ENCODE data around the gene MED27. TPM values are rescaled to one million over a fixed set of nuclear protein-coding genes. Genes with fewer than 3 reads are reported as not detected.

Gene MED27
- total RNA-seq, 1 donor from 2014 or later, result 41.0 TPM

DNA sequence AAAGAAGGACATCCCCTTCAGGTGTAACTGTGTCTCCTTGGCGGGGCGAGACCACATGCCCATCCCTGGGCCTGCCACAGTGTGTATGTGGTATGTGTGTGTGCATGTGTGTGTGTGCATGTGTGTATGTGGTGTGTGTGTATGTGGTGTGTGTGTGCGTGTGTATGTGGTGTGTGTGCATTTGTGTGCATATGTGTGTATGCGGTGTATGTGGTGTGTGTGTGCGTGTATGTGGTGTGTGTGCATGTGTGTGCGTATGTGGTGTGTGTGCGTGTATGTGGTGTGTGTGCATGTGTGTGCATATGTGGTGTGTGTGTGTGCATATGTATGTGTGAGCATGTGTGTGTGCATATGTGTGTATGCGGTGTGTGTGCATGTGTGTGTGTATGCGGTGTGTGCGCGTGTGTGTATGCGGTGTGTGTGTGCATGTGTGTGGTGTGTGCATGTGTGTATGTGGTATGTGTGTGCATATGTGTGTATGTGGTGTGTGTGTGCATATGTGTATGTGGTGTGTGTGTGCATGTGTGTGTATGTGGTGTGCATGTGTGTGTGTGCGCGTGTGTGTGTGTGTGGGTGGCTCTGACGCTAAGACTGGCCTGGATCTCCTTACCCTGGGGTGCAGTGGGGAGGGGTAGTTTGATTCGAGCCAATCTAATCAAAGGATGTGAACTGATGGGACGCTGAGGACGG lies 231.9 kb downstream of the MED27 start:
- H3K27ac Mint-ChIP-seq, result no peak overlapping the region
- no peak for DNase-seq (ENCODE audit: low spot score)
- no peaks in the 10 kb centered on the region for H3K9me3 Mint-ChIP-seq
- peaks cover 16% of the 10 kb centered on the region for H3K4me1 Mint-ChIP-seq (ENCODE audit: low read depth)
- intact Hi-C loops (cut with micrococcal nuclease), result no loop called here
- H3K27me3 Mint-ChIP-seq (ENCODE audit: insufficient read depth), result peaks cover 3% of the 10 kb centered on the region
- no peak overlapping the region for H3K4me3 Mint-ChIP-seq
- H3K36me3 Mint-ChIP-seq (ENCODE audit: low read depth), result no peaks in the 10 kb centered on the region

DNA sequence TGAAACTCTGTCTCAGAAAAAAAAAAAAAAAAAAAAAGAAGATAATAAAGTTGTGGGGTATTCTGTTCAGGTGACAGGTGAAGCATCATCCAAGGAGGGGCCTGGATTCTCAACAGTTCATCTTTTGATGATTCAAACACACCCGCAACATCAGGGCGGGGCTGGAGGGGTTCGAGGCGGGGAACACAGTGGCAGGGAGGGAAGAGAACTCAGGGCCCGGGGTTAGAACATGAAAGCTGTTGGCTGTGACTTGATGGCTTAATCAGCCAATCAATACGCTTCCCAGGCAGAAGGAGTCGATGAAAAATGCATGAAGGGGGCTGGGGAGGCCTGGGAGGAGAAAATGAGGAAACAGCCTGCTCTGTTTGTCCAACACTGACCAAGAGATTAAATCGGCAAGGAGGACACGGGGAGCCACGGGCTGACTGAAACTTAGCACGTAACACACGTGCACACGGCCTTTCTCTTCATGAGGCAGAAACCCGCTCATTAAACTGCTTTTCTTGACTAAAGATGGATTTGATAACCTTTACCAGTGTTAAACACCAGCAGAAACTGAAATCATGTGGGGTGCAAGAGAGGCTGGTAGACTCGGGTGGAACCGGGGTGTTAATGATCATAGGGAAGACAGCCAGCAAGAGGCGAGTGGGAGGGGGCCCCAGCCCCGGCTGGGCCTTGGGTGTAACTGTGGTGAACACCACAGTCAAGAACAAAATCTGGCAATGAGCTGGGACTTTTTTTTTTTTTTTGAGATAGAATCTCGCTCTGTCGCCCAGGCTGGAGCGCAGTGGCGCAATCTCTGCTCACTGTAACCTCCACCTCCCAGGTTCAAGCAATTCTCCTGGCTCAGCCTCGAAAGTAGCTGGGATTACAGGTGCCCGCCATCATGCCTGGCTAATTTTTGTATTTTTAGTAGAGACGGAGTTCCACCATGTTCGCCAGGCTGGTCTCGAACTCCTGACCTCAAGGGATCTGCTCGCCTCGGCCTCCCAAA lies 234.1 kb downstream of the MED27 start:
- H3K27ac Mint-ChIP-seq, result peak overlapping the region; percentile 77
- H3K36me3 Mint-ChIP-seq (ENCODE audit: low read depth), result no peaks in the 10 kb centered on the region
- DNase-seq (ENCODE audit: low spot score), result no peak
- no peaks in the 10 kb centered on the region for H3K9me3 Mint-ChIP-seq
- peak overlapping the region; percentile 2 for H3K4me3 Mint-ChIP-seq
- peaks cover 12% of the 10 kb centered on the region for H3K4me1 Mint-ChIP-seq (ENCODE audit: low read depth)
- intact Hi-C loops (cut with micrococcal nuclease), result no loop called here
- peaks cover 3% of the 10 kb centered on the region for H3K27me3 Mint-ChIP-seq (ENCODE audit: insufficient read depth)

DNA sequence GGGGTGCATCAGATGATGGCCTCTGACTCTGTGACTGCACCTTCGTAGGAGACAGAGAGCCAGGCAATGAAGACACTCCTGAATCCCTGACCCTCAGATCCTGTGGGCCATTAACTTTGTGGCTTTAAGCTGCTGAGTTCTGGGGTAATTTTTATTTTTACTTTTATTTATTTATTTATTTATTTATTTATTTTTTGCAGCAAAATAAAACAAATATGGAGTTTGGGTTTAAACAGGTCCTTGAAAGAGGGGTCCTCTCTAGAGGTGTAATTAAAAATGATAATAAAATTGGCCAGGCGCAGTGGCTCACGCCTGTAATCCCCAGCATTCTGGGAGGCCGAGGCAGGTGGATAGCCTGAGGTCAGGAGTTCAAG lies 234.9 kb downstream of the MED27 start:
- H3K9me3 Mint-ChIP-seq, result no peaks in the 10 kb centered on the region
- H3K4me1 Mint-ChIP-seq (ENCODE audit: low read depth), result peaks cover 21% of the 10 kb centered on the region
- no peaks in the 10 kb centered on the region for H3K36me3 Mint-ChIP-seq (ENCODE audit: low read depth)
- no peak overlapping the region for H3K27ac Mint-ChIP-seq
- DNase-seq (ENCODE audit: low spot score), result no peak
- H3K27me3 Mint-ChIP-seq (ENCODE audit: insufficient read depth), result peaks cover 3% of the 10 kb centered on the region
- no peak overlapping the region for H3K4me3 Mint-ChIP-seq
- intact Hi-C loops (cut with micrococcal nuclease), result no loop called here

DNA sequence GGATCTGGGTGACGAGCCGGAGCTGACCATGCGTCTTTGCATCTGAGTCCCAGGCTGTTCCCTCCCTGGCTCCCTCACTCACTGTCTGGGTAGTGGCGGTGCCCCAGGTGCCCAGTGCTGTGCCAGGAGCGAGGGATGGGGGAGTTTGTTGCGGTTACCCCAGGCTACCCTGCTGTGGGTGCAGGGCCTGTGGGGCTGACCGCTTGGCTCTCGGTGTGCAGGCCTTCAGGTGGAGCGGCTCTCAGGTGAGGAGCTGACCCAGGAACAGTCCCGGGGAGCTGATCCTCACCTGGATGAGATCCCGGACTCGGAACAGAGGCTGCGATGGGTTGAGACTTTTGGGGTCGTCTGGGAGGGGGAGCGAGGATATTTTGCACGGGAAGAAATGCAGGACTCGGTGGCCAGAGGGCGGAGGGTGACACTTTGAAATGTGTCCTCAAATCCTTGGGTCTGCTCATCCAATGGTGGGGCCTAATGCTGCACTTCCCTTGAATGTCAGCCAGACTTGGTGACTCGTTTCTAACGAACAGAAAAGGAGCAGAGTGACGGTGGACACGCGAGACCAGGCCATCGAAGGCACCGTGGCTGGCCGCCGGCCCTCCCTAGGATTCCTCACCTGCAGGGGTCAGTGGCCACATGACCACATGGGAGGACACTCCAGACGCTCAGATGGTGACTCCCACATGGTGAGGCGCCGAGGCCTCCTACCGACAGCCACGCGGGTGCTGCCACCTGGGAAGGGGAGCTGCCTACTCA lies 235.5 kb downstream of the MED27 start:
- Mint-ChIP-seq H3K9me3 (no peaks in the 10 kb centered on the region), H3K27ac (no peak overlapping the region), H3K36me3 (ENCODE audit: low read depth) (peaks cover 2% of the 10 kb centered on the region), H3K4me1 (ENCODE audit: low read depth) (peaks cover 27% of the 10 kb centered on the region), H3K27me3 (ENCODE audit: insufficient read depth) (peaks cover 3% of the 10 kb centered on the region), H3K4me3 (no peak overlapping the region)
- DNase-seq (ENCODE audit: low spot score), result no peak
- intact Hi-C loops (cut with micrococcal nuclease), result no loop called here

DNA sequence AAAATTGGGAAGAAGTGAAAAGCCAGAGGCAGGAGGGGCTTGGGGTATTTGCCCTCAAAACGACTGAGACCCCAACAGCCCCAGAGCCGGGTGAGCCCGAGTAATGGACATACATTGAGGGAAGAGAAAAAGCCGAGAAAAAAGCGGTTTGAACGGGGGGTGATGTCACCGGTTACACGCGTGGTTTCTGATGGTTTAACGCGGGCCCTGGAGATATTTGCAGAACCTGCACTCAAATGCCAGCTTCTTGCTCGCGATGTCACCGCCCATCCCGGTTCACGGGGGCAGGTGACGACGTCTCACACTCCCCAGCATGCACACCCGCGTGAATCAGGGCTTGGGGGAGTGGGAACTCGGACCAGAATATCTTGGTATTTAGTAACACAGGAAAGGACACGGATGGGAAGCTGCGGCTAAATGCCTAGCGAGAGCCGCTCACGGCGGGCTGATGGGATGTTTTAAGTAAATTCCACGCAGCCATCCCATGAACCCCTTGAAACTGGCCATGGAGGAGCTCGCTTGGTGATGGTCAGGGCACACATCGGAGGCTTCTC lies 237.8 kb downstream of the MED27 start:
- Mint-ChIP-seq H3K9me3 (no peaks in the 10 kb centered on the region), H3K4me3 (no peak overlapping the region), H3K27me3 (ENCODE audit: insufficient read depth) (peaks cover 3% of the 10 kb centered on the region), H3K36me3 (ENCODE audit: low read depth) (peaks cover 2% of the 10 kb centered on the region), H3K27ac (no peak overlapping the region), H3K4me1 (ENCODE audit: low read depth) (peaks cover 32% of the 10 kb centered on the region)
- no peak for DNase-seq (ENCODE audit: low spot score)
- intact Hi-C loops (cut with micrococcal nuclease), result no loop called here

DNA sequence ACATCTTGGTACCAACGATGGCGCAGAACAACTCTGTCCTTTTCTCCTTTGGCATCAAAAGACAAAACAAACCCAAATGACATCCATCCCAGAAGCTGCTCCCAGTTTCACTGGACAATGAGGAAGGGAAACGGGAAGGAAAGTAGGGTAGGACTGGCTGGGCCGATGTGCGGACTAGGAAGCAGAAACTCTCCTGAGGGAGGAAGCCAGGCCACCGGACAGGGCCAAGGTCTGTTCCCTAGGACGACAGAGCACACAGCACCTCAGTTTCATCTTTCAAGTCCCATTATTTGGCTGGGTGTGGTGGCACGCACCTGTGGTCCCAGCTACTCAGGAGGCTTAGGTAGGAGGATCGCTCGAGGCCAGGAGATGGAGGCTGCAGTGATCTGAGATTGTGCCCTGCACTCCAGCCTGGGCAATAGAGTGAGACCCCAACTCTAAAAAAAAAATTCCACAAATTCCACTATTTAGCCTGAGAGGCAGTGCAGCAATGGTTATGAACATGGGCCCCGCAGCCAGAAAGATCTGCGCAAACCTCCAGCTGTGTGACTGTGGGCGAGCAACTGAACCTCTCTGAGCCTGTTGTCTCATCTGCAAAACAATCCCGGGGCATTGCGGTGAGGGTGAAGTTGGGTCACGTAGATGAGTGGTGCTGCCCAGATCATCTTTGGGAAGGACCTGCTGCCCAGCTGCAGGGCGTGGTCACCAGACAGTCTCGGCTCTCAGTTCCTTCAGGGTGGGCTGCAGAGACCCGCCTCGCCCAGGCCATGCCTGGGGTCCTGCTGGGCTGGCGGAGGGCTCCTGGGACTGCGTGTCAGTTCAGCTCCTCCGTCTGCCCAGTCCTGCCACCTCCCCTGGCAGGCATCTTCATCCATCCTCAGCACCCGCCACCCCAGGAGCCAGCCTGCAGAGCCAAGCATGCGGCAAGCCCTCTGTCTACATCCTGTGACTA lies 238.6 kb downstream of the MED27 start:
- Mint-ChIP-seq H3K27me3 (ENCODE audit: insufficient read depth) (peaks cover 3% of the 10 kb centered on the region), H3K27ac (peak overlapping the region; percentile 99), H3K36me3 (ENCODE audit: low read depth) (peaks cover 2% of the 10 kb centered on the region), H3K9me3 (no peaks in the 10 kb centered on the region), H3K4me3 (no peak overlapping the region), H3K4me1 (ENCODE audit: low read depth) (peaks cover 32% of the 10 kb centered on the region)
- intact Hi-C loops (cut with micrococcal nuclease), result no loop called here
- DNase-seq (ENCODE audit: low spot score), result no peak

DNA sequence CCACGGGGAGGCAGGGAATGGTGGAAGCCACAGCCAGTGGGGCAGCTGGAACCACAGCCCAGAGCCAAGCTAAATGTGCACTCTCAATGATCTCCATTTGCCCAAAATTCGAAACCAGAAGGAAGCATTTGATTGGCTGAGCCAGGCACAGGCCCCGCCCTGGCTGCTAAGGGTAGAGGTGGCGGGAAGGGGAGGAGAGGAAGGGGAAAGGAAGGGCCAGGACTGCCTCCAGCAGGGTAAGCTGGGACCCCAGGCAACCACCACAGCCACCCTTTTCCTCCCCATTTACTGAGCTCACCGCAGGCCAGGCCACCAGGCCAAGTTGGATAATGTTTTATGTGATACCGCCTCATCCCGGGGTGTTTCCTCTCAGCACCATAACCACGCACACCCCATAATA lies 239.4 kb downstream of the MED27 start:
- Mint-ChIP-seq H3K4me3 (peak overlapping the region; percentile 55), H3K4me1 (ENCODE audit: low read depth) (peaks cover 27% of the 10 kb centered on the region), H3K27ac (peak overlapping the region; percentile 99), H3K36me3 (ENCODE audit: low read depth) (peaks cover 2% of the 10 kb centered on the region), H3K9me3 (no peaks in the 10 kb centered on the region), H3K27me3 (ENCODE audit: insufficient read depth) (no peaks in the 10 kb centered on the region)
- intact Hi-C loops (cut with micrococcal nuclease), result no loop called here
- peak; percentile 10 for DNase-seq (ENCODE audit: low spot score)

DNA sequence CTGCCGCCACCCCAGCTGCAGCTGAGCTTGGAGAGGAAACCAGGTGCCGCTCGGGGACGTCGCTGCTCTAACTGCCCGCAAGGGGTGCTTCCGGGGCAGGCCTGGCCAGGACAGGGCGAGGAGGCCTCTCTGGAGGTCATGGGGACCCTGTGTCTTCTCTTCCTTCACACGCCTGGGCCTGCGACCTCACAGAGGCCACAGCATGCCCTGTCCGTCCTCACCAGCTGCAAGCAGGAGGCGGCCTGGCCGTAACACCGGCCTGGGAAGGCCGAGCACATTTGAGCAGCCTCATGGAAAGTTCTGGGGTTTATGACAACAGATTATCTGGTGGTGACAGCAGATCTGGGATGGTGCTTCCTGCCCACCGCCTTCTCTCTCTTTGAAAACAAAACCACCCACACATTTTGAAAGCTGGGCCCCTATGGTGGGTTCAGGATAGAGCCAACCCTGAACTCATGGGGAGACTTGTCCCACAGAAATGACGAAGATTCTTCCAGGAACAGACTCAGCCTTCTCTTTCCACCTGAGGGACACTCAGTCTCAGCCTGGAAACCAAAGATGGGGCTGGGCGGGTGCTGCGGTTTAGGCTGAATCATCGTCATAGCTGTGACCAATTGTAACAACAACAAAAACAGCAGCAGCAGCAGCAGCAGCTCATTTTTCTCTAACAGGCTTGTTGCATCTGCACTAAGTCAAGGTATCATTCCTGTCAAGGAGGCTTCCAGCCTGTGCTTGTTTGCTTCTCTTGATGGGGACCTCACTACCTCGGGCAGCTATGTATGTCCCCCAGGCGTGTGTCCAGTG lies 240.2 kb downstream of the MED27 start:
- peaks cover 2% of the 10 kb centered on the region for H3K36me3 Mint-ChIP-seq (ENCODE audit: low read depth)

DNA sequence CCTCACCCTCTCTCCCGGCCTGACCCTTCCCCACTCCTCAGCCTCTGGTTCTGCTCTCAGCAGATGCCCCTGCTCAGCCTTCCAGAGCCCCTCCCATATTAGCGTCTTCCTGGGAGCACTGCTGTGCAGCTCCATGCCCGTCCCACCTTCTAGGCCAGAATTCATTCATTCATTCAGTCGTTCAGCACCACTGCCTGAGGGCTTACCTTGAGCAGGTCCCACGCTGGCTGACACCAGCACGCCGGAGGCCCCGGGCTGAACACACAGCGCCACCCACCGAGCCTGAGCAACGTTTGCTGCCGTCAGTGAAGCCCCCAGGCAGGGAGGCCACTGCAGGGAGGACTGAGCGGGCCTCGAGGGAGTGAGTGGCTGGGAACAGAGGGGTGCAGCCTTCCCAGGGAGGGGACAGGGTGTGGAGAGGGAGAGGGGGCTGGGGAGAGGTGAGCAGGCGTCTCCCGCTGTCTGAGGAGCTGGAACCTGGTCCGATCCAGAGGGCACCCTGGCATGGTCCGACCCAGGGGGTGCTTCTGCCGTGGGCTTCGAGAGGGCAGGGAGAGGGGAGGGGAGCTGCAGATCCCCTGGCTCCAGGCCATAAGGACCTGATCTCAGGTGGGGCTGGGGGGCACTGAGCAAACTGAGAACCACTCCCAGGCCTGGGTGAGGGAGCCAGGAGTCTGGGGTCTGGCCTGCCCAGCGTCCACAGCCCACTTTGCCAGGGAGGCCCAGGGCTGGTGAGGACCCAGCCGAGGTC lies 241.0 kb downstream of the MED27 start:
- Mint-ChIP-seq H3K4me3 (no peak overlapping the region), H3K27ac (peak overlapping the region; percentile 99), H3K4me1 (ENCODE audit: low read depth) (peaks cover 36% of the 10 kb centered on the region), H3K9me3 (peaks cover 7% of the 10 kb centered on the region), H3K36me3 (ENCODE audit: low read depth) (peaks cover 2% of the 10 kb centered on the region), H3K27me3 (ENCODE audit: insufficient read depth) (no peaks in the 10 kb centered on the region)
- DNase-seq (ENCODE audit: low spot score), result no peak
- intact Hi-C loops (cut with micrococcal nuclease), result loop anchor here (1.0 to 5.0 kb wide), 4 partner anchors 38 to 242 kb away; no protein-coding TSS in a partner anchor

More for the DNA sequence above, 240.2 kb downstream of the MED27 start:
- intact Hi-C loops (cut with micrococcal nuclease), result loop anchor here (1.0 to 5.0 kb wide), 4 partner anchors 37 to 241 kb away; no protein-coding TSS in a partner anchor
- Mint-ChIP-seq H3K4me1 (ENCODE audit: low read depth) (peaks cover 32% of the 10 kb centered on the region), H3K27ac (peak overlapping the region; percentile 99), H3K9me3 (no peaks in the 10 kb centered on the region), H3K27me3 (ENCODE audit: insufficient read depth) (no peaks in the 10 kb centered on the region), H3K4me3 (peak overlapping the region; percentile 55)
- peak; percentile 71 for DNase-seq (ENCODE audit: low spot score)

DNA sequence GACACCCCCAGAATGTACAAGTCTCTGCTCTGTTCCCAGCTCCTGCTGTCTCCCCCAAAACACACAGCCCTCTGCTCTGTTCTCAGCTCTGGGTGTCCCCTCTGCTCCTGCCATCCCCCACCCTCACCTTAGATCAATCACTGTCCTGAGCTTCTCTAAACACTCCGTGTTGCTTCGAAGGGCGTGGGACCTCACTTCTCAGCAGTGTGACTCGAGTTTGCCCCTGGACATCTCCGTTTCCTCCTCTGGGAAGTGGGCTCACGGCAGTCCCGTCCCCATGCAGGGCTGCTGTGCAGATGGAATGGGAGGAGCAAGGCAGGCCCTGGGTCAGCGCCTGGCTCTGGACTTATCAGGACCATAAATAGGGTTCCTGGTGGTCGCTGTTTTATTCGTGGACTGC lies 241.8 kb downstream of the MED27 start:
- no peaks in the 10 kb centered on the region for H3K27me3 Mint-ChIP-seq (ENCODE audit: insufficient read depth)
- no peak overlapping the region for H3K27ac Mint-ChIP-seq
- no peak for DNase-seq (ENCODE audit: low spot score)
- H3K4me3 Mint-ChIP-seq, result no peak overlapping the region
- peaks cover 2% of the 10 kb centered on the region for H3K36me3 Mint-ChIP-seq (ENCODE audit: low read depth)
- peaks cover 37% of the 10 kb centered on the region for H3K4me1 Mint-ChIP-seq (ENCODE audit: low read depth)
- H3K9me3 Mint-ChIP-seq, result peaks cover 9% of the 10 kb centered on the region
- intact Hi-C loops (cut with micrococcal nuclease), result loop anchor here (2.0 to 5.0 kb wide), 3 partner anchors 81 to 243 kb away; no protein-coding TSS in a partner anchor
